HCEC 1CT (cell line): ENCODE measurements around the gene B4GALT6.

Experiments
- DNase-seq: peaks from one replicate; pipeline ENCODE4 v3.0.0-alpha.2; 2017

B4GALT6 gene

DNA sequence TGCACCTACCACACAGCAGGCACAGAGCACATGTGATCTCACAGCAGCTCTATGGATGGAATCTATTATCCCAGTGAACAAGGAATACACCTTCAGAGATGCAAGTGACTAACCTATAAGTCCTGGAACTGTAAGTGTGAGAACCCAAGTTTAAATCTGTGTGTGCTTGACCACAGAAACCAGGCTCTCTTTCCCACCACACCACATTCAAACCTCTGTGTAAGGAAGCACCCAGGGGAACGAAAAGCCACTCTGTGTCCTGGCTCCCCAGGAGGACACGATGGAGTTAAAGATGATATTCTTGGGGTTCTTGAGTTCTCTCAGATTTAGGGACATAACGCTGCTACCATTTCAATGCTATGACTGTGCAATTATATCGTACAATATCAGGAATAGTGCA is 53.8 kb downstream of the B4GALT6 start:
- DNase-seq = no peak

DNA sequence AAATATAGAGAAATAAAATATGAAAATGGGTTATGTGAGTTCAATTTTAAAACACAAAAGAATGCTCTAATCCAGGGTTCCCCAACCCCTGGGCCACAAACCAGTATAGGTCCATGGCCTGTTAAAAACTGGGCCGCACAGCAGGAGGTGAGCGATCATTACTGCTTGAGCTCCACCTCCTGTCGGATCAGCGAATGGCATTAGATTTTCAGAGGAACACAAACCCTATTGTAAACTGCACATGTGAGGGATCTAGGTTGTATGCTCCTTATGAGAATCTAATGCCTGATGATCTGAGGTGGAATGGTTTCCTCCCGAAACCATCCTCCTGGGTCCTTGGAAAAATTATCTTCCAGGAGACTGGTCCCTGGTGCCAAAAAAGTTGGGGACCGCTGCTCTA is 58.0 kb downstream of the B4GALT6 start:
- no peak for DNase-seq

DNA sequence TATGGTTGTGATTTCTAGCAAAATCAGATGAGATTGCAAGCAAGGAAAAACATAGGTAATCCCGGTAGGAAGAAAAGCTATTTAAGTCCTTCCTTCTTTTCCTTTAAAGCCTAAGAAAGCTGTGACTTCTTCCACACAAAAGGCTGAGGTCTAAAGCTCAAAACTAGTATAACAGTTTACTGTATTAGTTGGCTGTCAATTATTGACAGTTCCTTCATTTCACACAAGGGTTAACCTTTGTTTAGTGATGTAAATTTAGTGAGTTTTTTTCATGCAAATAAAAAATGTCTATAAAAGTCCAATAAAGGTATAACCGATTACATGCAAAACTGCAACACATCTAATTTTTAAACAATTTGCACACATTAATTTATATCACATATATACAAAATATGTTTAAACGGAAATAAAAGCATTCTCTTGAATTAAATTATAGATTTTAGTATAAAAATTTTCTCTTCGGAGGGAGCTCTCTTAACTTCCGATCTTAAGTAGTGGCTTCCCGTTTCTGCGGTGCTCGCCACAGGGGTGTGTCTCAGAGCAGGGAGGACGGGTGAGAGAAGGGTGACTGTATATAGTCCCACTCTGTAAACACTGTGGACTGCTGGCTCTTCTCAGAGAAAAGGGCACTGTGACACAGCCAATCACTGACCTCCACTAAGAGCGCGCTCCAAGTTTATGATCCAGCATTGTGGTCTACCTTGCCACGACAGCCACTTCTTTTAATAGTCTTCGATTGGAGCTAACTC is 59.3 kb downstream of the B4GALT6 start:
- DNase-seq = no peak

DNA sequence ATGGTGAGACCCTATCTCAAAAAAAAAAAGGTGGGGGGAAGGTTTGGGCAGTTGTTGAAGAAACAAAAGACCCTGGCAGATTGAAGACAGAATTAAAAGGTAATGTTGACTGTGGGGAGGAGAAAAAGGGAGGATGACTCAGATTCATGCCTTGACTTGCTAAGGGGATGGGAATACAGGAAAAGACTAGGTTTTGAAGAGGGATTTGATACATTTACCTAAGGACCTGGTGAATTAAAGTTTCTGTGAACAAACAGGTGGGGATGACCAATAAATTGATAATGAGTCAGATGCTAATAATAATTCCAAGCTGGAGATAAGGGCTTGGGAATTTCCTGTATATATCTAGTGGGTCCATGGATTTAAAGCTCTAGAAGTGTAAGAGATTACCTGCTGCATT is 65.1 kb downstream of the B4GALT6 start:
- no peak for DNase-seq

GRCh38 chr18:31618801-31619200 is 65.6 kb downstream of the B4GALT6 start:
- no peak for DNase-seq

- DNase-seq = no peak
Observed at GRCh38 chr18:31617031-31617717, 67.2 kb downstream of the B4GALT6 start.

- DNase-seq = no peak
Observed at GRCh38 chr18:31616586-31616985, 67.8 kb downstream of the B4GALT6 start.

DNA sequence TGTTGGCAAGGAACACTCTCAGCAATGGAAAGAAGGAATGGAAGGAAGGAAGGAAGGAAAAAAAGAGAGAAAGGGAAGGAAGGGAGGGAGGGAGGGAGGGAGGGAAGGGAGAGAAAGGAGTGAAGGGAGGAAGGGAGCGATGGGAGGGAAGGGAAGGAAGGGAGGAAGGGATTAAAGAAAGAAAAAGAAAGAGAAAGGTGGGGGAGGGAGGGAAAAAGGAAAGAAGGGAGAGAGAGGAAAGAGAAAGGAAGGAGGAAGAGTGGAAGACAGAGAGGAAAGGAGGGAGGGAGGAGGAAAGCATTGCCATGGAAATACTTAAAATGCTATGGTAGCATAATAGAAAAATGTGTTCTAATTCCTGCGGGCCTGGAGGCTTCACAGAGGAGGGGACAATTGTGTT is 70.3 kb downstream of the B4GALT6 start:
- no peak for DNase-seq

- DNase-seq = no peak
Observed at GRCh38 chr18:31612124-31612523, 72.3 kb downstream of the B4GALT6 start.

DNA sequence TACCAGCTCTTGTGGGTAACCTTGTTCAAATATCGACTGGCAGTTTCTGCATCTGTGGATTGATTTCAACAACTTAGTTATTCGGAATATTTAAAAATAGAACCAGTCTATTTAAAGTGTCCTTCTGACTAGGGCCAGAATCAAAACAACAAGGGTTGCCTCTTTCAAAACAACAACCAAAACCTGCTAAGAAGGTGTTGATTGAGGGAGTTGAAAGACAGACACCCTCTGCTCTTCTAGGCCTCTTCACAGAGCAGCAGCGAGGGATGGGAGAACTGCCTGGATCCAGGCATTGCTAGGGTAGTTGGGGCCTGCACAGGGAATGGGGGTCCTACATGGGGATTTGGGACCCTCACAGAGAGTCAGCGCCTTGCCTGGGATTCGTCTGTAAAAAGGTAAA is 72.9 kb downstream of the B4GALT6 start:
- DNase-seq = no peak

DNA sequence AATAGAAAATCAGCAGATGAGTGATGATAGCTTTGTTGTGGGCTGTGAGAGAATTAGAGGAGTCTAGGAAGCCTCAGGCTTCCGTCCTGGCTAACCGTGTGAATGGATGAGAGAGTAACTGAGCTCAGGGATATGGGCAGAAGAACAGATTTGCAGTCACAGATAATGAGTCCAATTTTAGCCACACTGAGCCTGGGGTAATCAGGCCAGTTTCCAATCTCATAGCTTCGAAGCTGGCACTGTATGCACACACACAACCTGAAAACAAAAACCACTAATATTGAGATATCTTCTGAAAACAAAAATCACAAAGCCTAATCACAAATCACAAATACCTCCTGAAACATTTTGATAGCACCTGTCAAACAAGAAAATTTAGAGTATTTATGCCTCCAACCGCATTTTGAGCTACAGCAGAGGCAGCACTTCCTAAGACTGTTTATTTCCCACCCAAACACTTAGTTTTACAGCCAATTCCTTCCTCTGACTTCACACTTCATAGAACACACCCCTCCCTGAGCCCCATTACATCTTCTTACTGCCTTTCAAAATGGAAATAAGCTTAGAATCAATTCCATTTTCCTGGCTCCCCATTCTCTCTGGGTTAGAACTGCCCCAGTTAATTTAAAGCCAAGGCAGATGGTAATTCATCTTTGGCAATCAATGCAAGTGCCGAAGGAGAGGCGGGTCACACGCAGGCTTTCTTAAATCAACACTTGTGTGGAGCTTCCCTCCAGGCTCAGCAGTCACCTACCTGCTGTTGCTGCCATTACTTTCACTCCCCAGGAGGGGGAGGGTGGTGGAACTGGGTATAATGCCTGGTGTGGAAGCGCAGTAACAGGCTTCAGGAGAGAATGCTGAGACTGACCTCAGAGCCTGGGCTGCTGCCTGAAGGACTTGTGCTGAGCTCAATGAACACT is 73.8 kb downstream of the B4GALT6 start:
- DNase-seq = no peak

- DNase-seq = no peak
Observed at GRCh38 chr18:31609886-31610285, 74.5 kb downstream of the B4GALT6 start.

DNA sequence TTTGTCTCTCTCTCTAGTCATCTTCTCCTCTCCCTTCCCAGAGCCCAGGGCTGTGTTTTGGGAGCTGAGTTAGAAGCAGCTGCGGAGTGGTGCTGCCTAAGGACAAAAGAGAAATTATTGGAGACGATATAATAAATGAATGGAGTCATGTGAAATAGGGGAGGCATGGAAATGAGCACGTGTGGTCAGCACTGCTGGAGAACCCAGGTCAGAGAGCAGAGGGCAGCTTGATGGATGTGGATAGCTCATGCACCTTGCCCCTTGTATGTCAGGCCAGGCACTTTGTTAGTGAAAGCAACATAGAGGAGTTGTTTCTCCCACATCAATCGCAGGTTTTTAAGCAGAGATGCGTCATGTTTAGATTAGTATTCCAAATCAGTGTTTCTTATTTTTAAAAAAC is 77.0 kb downstream of the B4GALT6 start:
- DNase-seq = no peak

DNA sequence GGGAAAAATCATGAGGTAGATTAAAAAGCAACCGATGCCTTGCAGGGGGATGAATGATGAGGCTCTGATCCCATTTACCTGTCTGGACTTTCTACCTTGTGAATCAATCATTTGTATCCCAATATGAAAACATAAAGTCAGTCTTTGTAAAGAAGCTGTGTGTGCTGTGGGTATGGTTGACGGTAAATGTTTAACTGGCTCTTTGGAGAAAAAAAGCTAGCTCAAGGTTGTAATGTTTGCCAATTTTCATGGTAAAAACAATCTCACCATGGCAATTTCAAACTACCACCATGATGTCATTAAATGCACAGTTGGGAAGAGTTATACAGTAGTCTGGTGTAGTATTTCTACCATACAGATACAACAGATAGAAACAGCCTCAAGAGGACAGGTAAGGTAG is 78.1 kb downstream of the B4GALT6 start:
- DNase-seq = no peak

GRCh38 chr18:31603315-31603714 is 81.1 kb downstream of the B4GALT6 start:
- DNase-seq = no peak

DNA sequence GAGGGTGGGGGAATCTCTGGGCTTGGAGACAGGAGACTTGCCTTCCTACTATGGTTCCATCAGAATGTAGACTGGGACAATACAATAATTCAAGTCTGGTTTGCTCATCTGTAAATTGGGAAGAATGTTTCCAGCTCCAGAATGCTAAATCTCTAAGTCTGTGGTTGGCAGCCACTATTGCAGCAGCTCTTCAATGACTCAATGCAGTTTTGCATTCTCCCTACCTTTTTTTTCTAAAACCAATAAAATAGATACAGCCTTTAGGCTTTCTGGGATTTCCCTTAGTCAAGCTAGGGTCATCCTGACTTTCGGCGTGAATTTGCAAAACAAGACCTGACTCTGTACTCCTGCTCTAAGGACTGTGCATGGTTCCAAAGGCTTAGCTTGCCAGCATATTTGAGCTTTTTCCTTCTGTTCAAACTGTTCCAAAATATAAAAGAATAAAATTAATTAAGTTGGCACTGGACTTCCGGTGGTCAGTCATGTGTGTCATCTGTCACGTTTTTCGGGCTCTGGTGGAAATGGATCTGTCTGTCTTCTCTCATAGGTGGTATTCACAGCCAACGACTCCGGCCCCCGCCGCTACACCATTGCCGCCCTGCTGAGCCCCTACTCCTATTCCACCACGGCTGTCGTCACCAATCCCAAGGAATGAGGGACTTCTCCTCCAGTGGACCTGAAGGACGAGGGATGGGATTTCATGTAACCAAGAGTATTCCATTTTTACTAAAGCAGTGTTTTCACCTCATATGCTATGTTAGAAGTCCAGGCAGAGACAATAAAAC is 86.2 kb downstream of the B4GALT6 start:
- DNase-seq = no peak

DNA sequence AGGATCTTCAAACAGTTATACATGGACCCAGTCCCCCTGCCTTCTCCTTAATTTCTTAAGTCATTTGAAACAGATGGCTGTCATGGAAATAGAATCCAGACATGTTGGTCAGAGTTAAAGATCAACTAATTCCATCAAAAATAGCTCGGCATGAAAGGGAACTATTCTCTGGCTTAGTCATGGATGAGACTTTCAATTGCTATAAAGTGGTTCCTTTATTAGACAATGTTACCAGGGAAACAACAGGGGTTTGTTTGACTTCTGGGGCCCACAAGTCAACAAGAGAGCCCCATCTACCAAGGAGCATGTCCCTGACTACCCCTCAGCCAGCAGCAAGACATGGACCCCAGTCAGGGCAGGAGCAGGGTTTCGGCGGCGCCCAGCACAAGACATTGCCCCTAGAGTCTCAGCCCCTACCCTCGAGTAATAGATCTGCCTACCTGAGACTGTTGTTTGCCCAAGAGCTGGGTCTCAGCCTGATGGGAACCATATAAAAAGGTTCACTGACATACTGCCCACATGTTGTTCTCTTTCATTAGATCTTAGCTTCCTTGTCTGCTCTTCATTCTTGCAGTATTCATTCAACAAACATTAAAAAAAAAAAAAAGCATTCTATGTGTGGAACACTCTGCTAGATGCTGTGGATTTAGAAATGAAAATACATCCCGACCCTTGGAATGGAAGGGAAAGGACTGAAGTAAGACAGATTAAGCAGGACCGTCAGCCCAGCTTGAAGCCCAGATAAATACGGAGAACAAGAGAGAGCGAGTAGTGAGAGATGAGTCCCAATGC is 88.1 kb downstream of the B4GALT6 start:
- DNase-seq = no peak

DNA sequence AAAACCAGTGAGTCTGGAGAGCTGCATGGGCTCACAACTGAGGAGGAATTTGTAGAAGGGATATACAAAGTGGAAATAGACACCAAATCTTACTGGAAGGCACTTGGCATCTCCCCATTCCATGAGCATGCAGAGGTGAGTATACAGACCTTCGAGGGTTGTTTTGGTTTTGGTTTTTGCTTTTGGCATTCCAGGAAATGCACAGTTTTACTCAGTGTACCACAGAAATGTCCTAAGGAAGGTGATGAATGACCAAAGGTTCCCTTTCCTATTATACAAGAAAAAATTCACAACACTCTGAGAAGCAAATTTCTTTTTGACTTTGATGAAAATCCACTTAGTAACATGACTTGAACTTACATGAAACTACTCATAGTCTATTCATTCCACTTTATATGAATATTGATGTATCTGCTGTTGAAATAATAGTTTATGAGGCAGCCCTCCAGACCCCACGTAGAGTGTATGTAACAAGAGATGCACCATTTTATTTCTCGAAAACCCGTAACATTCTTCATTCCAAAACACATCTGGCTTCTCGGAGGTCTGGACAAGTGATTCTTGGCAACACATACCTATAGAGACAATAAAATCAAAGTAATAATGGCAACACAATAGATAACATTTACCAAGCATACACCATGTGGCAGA is 89.1 kb downstream of the B4GALT6 start:
- no peak for DNase-seq

DNA sequence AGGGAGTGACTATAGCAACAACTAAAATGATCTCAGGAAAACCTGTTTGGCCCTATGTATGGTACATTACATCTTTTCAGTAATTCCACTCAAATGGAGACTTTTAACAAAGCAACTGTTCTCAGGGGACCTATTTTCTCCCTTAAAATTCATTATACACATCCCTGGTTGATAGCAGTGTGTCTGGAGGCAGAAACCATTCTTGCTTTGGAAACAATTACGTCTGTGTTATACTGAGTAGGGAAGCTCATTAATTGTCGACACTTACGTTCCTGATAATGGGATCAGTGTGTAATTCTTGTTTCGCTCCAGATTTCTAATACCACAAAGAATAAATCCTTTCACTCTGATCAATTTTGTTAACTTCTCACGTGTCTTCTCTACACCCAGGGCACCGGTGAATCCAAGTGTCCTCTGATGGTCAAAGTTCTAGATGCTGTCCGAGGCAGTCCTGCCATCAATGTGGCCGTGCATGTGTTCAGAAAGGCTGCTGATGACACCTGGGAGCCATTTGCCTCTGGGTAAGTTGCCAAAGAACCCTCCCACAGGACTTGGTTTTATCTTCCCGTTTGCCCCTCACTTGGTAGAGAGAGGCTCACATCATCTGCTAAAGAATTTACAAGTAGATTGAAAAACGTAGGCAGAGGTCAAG is 91.7 kb downstream of the B4GALT6 start:
- DNase-seq = no peak

DNA sequence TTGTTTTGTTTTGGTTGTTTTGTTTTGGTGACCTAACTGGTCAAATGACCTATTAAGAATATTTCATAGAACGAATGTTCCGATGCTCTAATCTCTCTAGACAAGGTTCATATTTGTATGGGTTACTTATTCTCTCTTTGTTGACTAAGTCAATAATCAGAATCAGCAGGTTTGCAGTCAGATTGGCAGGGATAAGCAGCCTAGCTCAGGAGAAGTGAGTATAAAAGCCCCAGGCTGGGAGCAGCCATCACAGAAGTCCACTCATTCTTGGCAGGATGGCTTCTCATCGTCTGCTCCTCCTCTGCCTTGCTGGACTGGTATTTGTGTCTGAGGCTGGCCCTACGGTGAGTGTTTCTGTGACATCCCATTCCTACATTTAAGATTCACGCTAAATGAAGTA is 92.8 kb downstream of the B4GALT6 start, which contains the start of gene TTR:
Gene TTR (plus strand): TSS at position 250 of the 400 bp plus-strand sequence. CDS start 26 bp downstream, at position 276.
- no peak for DNase-seq

DNA sequence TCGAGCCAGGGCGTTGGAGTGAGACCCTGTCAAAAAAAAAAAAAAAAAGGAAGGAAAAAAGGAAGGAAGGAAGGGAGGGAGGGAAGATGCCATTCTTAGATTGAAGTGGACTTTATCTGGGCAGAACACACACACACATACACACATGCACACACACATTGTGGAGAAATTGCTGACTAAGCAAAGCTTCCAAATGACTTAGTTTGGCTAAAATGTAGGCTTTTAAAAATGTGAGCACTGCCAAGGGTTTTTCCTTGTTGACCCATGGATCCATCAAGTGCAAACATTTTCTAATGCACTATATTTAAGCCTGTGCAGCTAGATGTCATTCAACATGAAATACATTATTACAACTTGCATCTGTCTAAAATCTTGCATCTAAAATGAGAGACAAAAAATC is 93.3 kb downstream of the B4GALT6 start:
- no peak for DNase-seq
